GM13977 (cell line): Measurements from ENCODE around the gene TFRC.
"Not testable (repeated sequence)": the region's sequence is repeated elsewhere in the genome, so short reads cannot be mapped to it uniquely, and the experiment has no call there.

ENCODE experiments used
- DNase-seq: peaks from one replicate; pipeline ENCODE4 v3.0.0; 2012; ENCODE audit warnings: low spot score
- in situ Hi-C: fragments of 300-500 bp; cut with MboI; formaldehyde crosslinking; loops from one replicate; pipeline ENCODE4 v1.12.0; 2022; ENCODE audit warnings: low sequenced_read_pairs, low pct_unique_long_range_greater_than_20kb, mixed read lengths, inconsistent platforms; ENCODE audit not compliant: unreplicated experiment
- TF ChIP-seq, protein P1 (sequence below): IDR thresholded peaks from 2 replicates; pipeline ENCODE4 v1.5.1; 2012; ENCODE audit warnings: mild to moderate bottlenecking, control low read depth; ENCODE audit not compliant: insufficient read depth; ENCODE audit errors: extremely low read depth, missing control alignments

The TFRC gene

DNA sequence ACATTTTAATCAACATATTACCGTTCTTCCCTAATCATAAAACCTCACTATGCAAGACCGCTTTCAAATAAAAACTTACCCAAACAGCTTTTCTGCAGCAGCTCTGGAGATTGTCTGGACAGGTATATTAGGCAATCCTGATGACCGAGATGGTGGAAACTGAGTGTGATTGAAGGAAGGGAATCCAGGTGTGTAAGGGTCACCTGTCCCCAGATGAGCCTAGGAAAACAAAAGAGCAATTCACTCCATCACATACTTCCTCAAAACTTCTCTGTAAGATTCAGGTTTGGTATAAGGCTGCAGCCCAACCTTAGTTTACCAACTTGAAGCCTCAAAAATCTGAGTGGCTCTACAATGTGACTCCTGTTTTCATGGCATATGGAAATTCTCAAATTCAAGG lies 14.5 kb downstream of the TFRC start:
- in situ Hi-C loops = no loop called here
- DNase-seq = no peak
- TF ChIP-seq, protein P1, sequence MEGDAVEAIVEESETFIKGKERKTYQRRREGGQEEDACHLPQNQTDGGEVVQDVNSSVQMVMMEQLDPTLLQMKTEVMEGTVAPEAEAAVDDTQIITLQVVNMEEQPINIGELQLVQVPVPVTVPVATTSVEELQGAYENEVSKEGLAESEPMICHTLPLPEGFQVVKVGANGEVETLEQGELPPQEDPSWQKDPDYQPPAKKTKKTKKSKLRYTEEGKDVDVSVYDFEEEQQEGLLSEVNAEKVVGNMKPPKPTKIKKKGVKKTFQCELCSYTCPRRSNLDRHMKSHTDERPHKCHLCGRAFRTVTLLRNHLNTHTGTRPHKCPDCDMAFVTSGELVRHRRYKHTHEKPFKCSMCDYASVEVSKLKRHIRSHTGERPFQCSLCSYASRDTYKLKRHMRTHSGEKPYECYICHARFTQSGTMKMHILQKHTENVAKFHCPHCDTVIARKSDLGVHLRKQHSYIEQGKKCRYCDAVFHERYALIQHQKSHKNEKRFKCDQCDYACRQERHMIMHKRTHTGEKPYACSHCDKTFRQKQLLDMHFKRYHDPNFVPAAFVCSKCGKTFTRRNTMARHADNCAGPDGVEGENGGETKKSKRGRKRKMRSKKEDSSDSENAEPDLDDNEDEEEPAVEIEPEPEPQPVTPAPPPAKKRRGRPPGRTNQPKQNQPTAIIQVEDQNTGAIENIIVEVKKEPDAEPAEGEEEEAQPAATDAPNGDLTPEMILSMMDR = no peak

DNA sequence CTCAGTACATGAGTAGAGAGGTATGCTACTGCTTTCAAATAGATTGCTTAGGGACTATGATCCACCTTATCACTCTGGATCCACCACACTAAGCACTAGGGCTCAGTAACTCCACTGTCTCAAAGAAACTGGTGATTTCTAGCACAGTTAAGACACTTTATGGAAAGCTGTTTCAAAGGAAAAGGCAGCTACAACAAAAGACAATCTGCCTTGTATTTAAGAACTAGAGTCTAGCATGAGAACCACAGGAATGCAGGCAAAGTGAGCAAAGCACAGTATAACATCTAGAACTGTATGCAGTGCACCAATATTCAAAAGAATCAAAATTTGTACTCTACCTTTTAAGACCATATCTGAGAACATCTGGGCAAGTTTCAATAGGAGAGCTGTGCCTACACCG lies 17.9 kb downstream of the TFRC start:
- in situ Hi-C loops = no loop called here
- DNase-seq = no peak
- TF ChIP-seq, protein P1 = no peak

DNA sequence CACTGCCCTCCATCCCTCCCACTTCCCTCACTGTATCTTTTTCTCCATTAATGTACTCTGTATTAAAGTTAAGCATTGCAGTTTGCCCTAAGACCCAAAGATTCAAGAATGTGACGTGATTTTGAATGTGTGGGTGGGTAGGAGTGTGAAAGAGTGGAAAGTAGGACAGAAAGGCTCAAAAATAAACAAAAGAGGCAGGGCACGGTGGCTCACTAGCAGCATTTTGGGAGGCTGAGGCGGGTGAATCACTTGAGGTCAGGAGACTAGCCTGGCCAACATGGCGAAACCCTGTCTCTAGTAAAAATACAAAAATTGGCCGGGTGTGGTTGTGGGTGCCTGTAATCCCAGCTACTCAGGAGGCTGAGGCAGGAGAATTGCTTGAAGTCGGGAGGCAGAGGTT lies 18.4 kb downstream of the TFRC start:
- in situ Hi-C loops = no loop called here
- TF ChIP-seq, protein P1 = no peak
- DNase-seq = no peak

DNA sequence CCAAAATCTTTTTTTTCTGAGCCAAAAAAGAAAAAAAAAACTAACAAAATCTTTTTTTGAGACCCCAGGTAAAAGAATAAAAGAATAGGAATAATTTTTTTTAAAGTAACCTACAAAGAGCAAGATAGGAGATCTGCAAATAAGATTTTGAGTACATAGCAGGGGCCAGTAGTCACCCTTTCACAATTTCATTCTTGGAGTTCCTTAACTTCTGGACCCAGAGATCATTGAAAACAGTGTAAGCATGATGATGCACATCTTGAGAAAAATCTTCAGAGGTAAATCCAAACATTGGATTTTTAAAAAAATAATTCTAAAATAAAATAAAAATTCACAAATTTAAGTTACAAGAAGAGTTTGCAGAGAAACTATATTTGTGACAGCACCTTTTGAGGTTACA lies 18.8 kb downstream of the TFRC start:
- TF ChIP-seq, protein P1 = no peak

DNA sequence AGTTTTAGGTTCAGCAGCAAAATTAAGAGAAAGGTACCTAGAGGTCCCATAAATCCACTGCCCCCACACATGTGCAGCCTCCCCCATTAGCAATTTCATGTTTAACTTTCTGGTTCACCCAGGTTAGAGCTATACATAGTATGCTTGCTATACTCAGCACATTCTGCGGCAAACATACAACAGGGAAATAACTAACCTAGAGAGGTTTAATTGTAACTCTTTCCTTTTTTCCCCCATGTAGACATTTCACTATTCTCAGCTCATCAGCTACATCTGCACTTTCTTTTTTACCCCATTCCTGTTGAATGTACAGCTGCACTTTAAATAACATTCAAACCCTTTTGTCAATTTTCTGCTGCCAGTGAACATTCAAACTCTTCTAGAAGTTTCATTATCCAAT lies 21.1 kb downstream of the TFRC start:
- in situ Hi-C loops = no loop called here
- TF ChIP-seq, protein P1 = no peak
- no peak for DNase-seq

More for the DNA sequence above, 18.8 kb downstream of the TFRC start:
- in situ Hi-C loops = no loop called here
- DNase-seq = no peak

DNA sequence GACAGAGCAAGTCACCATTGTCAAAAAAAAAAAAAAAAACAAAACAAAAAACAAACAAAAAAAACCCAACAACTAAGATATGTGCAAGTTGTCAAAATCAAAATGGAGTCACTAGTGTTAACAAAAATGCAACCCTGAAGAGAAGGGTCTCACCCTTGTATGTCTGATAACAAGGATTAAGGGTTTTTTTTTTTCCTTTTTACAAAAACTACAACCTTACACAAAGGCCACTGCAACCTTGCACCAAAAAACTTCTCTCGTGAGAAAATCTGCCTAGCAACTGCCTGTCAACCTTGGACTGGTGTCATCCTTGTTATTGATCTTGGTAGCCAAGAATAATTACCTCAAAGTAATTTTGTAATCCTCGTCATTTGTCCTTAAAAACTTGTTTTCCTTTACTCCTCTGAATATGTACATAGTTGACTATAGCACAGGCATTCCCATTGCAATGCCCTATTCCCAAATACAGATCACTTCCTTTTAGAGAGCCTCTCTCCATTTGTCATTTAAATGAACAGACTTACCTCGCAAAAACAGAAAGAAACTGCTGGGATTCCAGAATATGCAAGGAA lies 24.0 kb downstream of the TFRC start:
- no peak for DNase-seq
- in situ Hi-C loops = no loop called here
- TF ChIP-seq, protein P1 = no peak

DNA sequence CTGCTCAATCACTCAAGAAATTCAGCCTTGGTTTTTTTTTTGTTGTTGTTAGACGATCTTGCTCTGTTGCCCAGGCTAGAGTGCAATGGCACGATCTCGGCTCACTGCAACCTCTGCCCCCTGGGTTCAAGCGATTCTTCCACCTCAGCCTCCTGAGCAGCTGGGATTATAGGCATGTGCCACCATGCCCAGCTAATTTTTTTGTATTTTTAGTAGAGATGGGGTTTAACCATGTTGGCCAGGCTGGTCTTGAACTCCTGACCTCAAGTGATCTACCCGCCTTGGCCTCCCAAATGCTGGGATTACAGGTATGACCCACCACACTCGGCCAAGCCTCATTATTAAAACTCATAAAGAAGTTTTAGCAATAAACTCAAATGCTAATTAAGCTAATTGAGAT lies 25.5 kb downstream of the TFRC start:
- DNase-seq, in situ Hi-C loops: not testable (repeated sequence)
